ENCODE measurements around the gene NEK6. TPM values are rescaled to one million over a fixed set of nuclear protein-coding genes. Genes with fewer than 3 reads are reported as not detected.

The NEK6 gene
- total and polyA plus RNA-seq, 5 donors from 2014 or later, result 3.5 to 17.0 (median 3.7) TPM

GRCh38 chr9:124375726-124376125 lies 118.0 kb downstream of the NEK6 start:
- no peaks in the 10 kb centered on the region for H3K27me3 Mint-ChIP-seq
- peaks cover 36 to 55% (median 45%) of the 10 kb centered on the region in 4 donors for H3K4me1 Mint-ChIP-seq
- H3K4me3 Mint-ChIP-seq, result no peak overlapping the region
- Histone ChIP-seq H3K27me3 (ENCODE audit: control insufficient read depth, insufficient read depth, low read length) (no peaks in the 10 kb centered on the region), H3K36me3 (ENCODE audit: control insufficient read depth, insufficient read depth, low read length) (peaks cover 22% of the 10 kb centered on the region), H3K9me3 (ENCODE audit: control insufficient read depth in 2 of 2, low read length in 2 of 2) (no peaks in the 10 kb centered on the region), H3K4me1 (ENCODE audit: control insufficient read depth, insufficient read depth, low read length, poor library complexity, severe bottlenecking) (no peaks in the 10 kb centered on the region), H3K27ac (ENCODE audit: insufficient read depth, low read length, poor library complexity, severe bottlenecking) (no peak overlapping the region), H3K4me3 (ENCODE audit: low read depth, low read length) (no peak overlapping the region)
- DNase-seq (no peak), ATAC-seq (ENCODE audit: low read depth in 2 of 2) (no peak)
- peak overlapping the region in 1 of 3 donors; percentile 58 for H3K27ac Mint-ChIP-seq
- peaks cover 29% of the 10 kb centered on the region for H3K36me3 Mint-ChIP-seq
- H3K9me3 Mint-ChIP-seq, result peaks cover 0 to 4% (median 0%) of the 10 kb centered on the region in 7 donors

GRCh38 chr9:124376329-124376728 lies 118.6 kb downstream of the NEK6 start:
- no peaks in the 10 kb centered on the region for H3K4me1 ChIP-seq (ENCODE audit: control insufficient read depth, insufficient read depth, low read length, poor library complexity, severe bottlenecking)
- H3K9me3 Mint-ChIP-seq, result peaks cover 0 to 4% (median 0%) of the 10 kb centered on the region in 7 donors
- H3K4me1 Mint-ChIP-seq, result peaks cover 30 to 49% (median 41%) of the 10 kb centered on the region in 4 donors
- no peak overlapping the region for H3K4me3 ChIP-seq (ENCODE audit: low read depth, low read length)
- H3K36me3 ChIP-seq (ENCODE audit: control insufficient read depth, insufficient read depth, low read length), result peaks cover 27% of the 10 kb centered on the region
- no peak for ATAC-seq (ENCODE audit: low read depth in 2 of 2)
- H3K9me3 ChIP-seq (ENCODE audit: control insufficient read depth in 2 of 2, low read length in 2 of 2), result no peaks in the 10 kb centered on the region
- H3K36me3 Mint-ChIP-seq, result peaks cover 29% of the 10 kb centered on the region
- H3K27ac Mint-ChIP-seq, result peak overlapping the region in 2 of 3 donors; percentile 52 to 73
- H3K27me3 Mint-ChIP-seq, result no peaks in the 10 kb centered on the region
- H3K27me3 ChIP-seq (ENCODE audit: control insufficient read depth, insufficient read depth, low read length), result no peaks in the 10 kb centered on the region
- H3K27ac ChIP-seq (ENCODE audit: insufficient read depth, low read length, poor library complexity, severe bottlenecking), result no peak overlapping the region
- H3K4me3 Mint-ChIP-seq, result no peak overlapping the region
- no peak for DNase-seq

DNA sequence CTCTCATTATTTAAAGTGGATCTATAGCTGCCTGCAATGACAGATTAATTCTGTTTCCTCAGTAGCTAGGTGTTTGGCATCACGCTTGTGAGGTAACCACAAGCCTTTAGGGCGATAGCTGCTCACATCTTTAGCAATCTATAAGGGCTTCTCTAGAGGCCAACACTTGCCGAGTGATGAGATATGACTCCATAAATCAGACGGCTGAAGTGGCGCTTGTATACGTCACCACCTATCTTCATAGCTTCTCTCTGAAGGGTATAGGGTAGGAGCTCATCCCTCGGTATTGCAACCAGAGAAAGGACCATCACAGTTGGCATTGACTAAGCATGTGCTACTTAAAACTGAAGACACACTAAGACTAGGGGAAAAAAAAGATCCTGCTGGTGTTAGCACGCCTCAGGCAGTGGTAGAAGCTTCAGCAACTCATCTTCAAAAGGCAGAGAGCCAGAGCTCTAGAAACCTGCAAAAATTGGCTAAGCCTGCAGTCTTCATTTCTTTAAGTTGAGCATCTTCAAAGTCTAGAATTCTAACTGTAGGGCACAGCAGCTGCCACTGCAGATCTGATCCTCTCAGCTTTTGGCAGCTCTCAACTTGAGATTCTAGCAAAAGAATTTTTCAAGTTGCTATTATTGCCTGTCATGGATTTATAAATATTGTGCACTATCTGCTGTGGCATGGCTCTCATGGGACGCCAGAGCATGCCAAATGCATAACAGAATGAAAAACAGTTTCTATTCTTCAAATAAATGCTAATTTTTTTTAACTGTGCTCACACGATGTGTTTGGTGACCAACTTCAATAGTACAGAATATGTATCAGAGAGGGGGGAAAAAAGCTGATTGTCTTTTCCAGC lies 120.0 kb downstream of the NEK6 start:
- DNase-seq, result no peak
- Histone ChIP-seq H3K4me1 (ENCODE audit: control insufficient read depth, insufficient read depth, low read length, poor library complexity, severe bottlenecking) (no peaks in the 10 kb centered on the region), H3K36me3 (ENCODE audit: control insufficient read depth, insufficient read depth, low read length) (peaks cover 37% of the 10 kb centered on the region), H3K27me3 (ENCODE audit: control insufficient read depth, insufficient read depth, low read length) (no peaks in the 10 kb centered on the region), H3K4me3 (ENCODE audit: low read depth, low read length) (no peak overlapping the region), H3K9me3 (ENCODE audit: control insufficient read depth in 2 of 2, low read length in 2 of 2) (no peaks in the 10 kb centered on the region), H3K27ac (ENCODE audit: insufficient read depth, low read length, poor library complexity, severe bottlenecking) (no peak overlapping the region)
- Mint-ChIP-seq H3K4me1 (peaks cover 18 to 35% (median 28%) of the 10 kb centered on the region in 4 donors), H3K27me3 (no peaks in the 10 kb centered on the region), H3K9me3 (peaks cover 0 to 4% (median 0%) of the 10 kb centered on the region in 7 donors), H3K4me3 (no peak overlapping the region), H3K27ac (peak overlapping the region in 1 of 3 donors; percentile 26), H3K36me3 (peaks cover 29% of the 10 kb centered on the region)
- no peak for ATAC-seq (ENCODE audit: low read depth in 2 of 2)

DNA sequence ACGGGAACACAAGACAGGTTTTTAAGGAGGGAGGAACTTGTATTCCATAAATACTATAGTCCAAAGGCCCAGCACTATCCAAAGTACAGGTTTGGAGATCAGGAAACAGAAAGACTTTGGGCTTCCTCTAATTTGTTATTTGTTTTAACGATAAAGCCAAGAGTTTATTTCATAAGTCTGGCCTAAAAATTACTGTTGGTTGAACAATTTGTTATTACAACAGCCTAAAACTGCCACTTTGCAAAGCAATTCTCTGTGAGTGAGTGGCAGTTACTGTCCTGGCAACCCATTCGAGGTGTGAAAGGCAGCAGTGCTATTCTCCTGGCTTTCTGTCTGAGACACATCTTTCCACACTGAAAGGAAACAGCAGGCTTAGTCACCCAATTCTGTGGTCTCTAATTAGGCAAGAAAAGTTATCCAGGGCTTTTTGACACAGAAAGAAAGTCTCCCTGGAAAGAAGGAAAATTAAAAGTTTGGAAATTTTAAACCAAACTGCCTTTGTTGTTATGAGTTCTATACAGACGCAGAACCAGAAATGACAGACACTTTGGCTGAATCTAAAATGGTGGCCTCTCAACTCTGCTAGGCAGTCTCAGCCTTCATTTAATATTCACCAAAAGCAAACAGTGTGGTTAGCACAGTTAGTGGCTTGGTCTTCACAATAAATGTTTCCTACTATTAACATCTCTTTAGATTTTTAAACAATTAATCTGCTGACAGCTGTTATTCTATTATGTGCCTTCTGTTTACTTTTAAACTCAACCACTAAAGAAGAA lies 123.6 kb downstream of the NEK6 start:
- DNase-seq (no peak), ATAC-seq (ENCODE audit: low read depth in 2 of 2) (no peak)
- Histone ChIP-seq H3K9me3 (ENCODE audit: control insufficient read depth in 2 of 2, low read length in 2 of 2) (no peaks in the 10 kb centered on the region), H3K27ac (ENCODE audit: insufficient read depth, low read length, poor library complexity, severe bottlenecking) (no peak overlapping the region), H3K4me1 (ENCODE audit: control insufficient read depth, insufficient read depth, low read length, poor library complexity, severe bottlenecking) (no peaks in the 10 kb centered on the region), H3K4me3 (ENCODE audit: low read depth, low read length) (no peak overlapping the region), H3K27me3 (ENCODE audit: control insufficient read depth, insufficient read depth, low read length) (no peaks in the 10 kb centered on the region), H3K36me3 (ENCODE audit: control insufficient read depth, insufficient read depth, low read length) (peaks cover 57% of the 10 kb centered on the region)
- Mint-ChIP-seq H3K9me3 (no peaks in the 10 kb centered on the region), H3K4me1 (peaks cover 10 to 30% (median 16%) of the 10 kb centered on the region in 4 donors), H3K36me3 (peaks cover 38% of the 10 kb centered on the region), H3K27ac (no peak overlapping the region), H3K27me3 (no peaks in the 10 kb centered on the region), H3K4me3 (no peak overlapping the region)

GRCh38 chr9:124384210-124384609 lies 126.5 kb downstream of the NEK6 start:
- no peak for ATAC-seq (ENCODE audit: low read depth in 2 of 2)
- no peaks in the 10 kb centered on the region for H3K9me3 Mint-ChIP-seq

DNA sequence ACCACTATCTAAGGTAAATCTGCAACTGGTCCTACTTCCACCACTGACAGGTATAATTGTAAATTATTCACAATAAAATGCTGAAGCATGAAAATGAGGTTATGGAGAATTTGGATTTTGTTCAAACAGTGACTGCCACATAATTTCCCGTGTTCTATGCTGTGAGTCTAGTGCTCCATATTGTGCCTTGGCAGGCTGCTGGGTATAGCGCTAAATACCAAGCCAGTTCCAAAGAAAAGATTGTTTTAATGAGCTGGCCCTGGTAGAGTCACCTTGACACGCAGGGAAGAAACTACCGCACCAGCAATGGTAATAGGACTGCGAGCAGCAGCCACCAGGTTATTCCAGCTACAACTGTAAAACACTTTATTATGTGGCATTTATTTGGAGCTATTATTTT lies 127.1 kb downstream of the NEK6 start:
- H3K4me3 Mint-ChIP-seq, result no peak overlapping the region
- Histone ChIP-seq H3K4me1 (ENCODE audit: control insufficient read depth, insufficient read depth, low read length, poor library complexity, severe bottlenecking) (no peaks in the 10 kb centered on the region), H3K4me3 (ENCODE audit: low read depth, low read length) (no peak overlapping the region), H3K27ac (ENCODE audit: insufficient read depth, low read length, poor library complexity, severe bottlenecking) (no peak overlapping the region), H3K36me3 (ENCODE audit: control insufficient read depth, insufficient read depth, low read length) (peaks cover 53% of the 10 kb centered on the region), H3K9me3 (ENCODE audit: control insufficient read depth in 2 of 2, low read length in 2 of 2) (no peaks in the 10 kb centered on the region), H3K27me3 (ENCODE audit: control insufficient read depth, insufficient read depth, low read length) (no peaks in the 10 kb centered on the region)
- no peaks in the 10 kb centered on the region for H3K9me3 Mint-ChIP-seq
- DNase-seq (no peak), ATAC-seq (ENCODE audit: low read depth in 2 of 2) (no peak)
- peaks cover 24% of the 10 kb centered on the region for H3K36me3 Mint-ChIP-seq
- peak overlapping the region in 1 of 3 donors; percentile 50 for H3K27ac Mint-ChIP-seq
- H3K27me3 Mint-ChIP-seq, result no peaks in the 10 kb centered on the region
- H3K4me1 Mint-ChIP-seq, result peaks cover 21 to 36% (median 24%) of the 10 kb centered on the region in 4 donors

More at GRCh38 chr9:124384210-124384609, 126.5 kb downstream of the NEK6 start:
- no peak for DNase-seq
- Histone ChIP-seq H3K4me1 (ENCODE audit: control insufficient read depth, insufficient read depth, low read length, poor library complexity, severe bottlenecking) (no peaks in the 10 kb centered on the region), H3K27me3 (ENCODE audit: control insufficient read depth, insufficient read depth, low read length) (no peaks in the 10 kb centered on the region), H3K36me3 (ENCODE audit: control insufficient read depth, insufficient read depth, low read length) (peaks cover 58% of the 10 kb centered on the region), H3K27ac (ENCODE audit: insufficient read depth, low read length, poor library complexity, severe bottlenecking) (no peak overlapping the region), H3K9me3 (ENCODE audit: control insufficient read depth in 2 of 2, low read length in 2 of 2) (no peaks in the 10 kb centered on the region), H3K4me3 (ENCODE audit: low read depth, low read length) (no peak overlapping the region)
- Mint-ChIP-seq H3K4me1 (peaks cover 18 to 34% (median 21%) of the 10 kb centered on the region in 4 donors), H3K27ac (no peak overlapping the region), H3K27me3 (no peaks in the 10 kb centered on the region), H3K36me3 (peaks cover 27% of the 10 kb centered on the region), H3K4me3 (no peak overlapping the region)

- H3K27me3 ChIP-seq (ENCODE audit: control insufficient read depth, insufficient read depth, low read length), result no peaks in the 10 kb centered on the region
- H3K36me3 ChIP-seq (ENCODE audit: control insufficient read depth, insufficient read depth, low read length), result peaks cover 46% of the 10 kb centered on the region
- H3K4me3 ChIP-seq (ENCODE audit: low read depth, low read length), result no peak overlapping the region
- no peaks in the 10 kb centered on the region for H3K9me3 ChIP-seq (ENCODE audit: control insufficient read depth in 2 of 2, low read length in 2 of 2)
- no peak for ATAC-seq (ENCODE audit: low read depth in 2 of 2)
- Mint-ChIP-seq H3K27ac (peak overlapping the region in 2 of 3 donors; percentile 9 to 70), H3K36me3 (peaks cover 19% of the 10 kb centered on the region), H3K27me3 (no peaks in the 10 kb centered on the region), H3K4me3 (no peak overlapping the region), H3K9me3 (no peaks in the 10 kb centered on the region), H3K4me1 (peaks cover 28 to 42% (median 31%) of the 10 kb centered on the region in 4 donors)
- no peak for DNase-seq
- no peaks in the 10 kb centered on the region for H3K4me1 ChIP-seq (ENCODE audit: control insufficient read depth, insufficient read depth, low read length, poor library complexity, severe bottlenecking)
- H3K27ac ChIP-seq (ENCODE audit: insufficient read depth, low read length, poor library complexity, severe bottlenecking), result no peak overlapping the region
These were observed 127.9 kb downstream of the NEK6 start for GRCh38 chr9:124385623-124386022.
